H9 (cell line): ENCODE data around the gene CYP2U1. TPM values are rescaled to one million over a fixed set of nuclear protein-coding genes. Genes with fewer than 3 reads are reported as not detected.

ENCODE experiments used
- DNase-seq: peaks from one replicate; pipeline ENCODE4 v3.0.0-alpha.2; 2017
- H2AFZ ChIP-seq: one replicate; pipeline ENCODE4 v1.6.1; 2013; ENCODE audit warnings: mild to moderate bottlenecking, low read length, control low read depth, moderate library complexity
- H2AK5ac ChIP-seq: 2 replicates; pipeline ENCODE4 v1.6.1; 2013; ENCODE audit warnings: low read length, control low read depth, mixed read lengths; ENCODE audit not compliant: insufficient read length
- H2BK120ac ChIP-seq: one replicate; pipeline ENCODE4 v1.6.1; 2013; ENCODE audit warnings: low read depth, mild to moderate bottlenecking, low read length, control low read depth, inconsistent platforms; ENCODE audit not compliant: poor library complexity, severe bottlenecking
- H2BK12ac ChIP-seq: 2 replicates; pipeline ENCODE4 v1.6.1; 2013; ENCODE audit warnings: low read length, control low read depth, mixed read lengths, low read depth; ENCODE audit not compliant: insufficient read length
- H2BK15ac ChIP-seq: 2 replicates; pipeline ENCODE4 v1.6.1; 2013; ENCODE audit warnings: low read depth, low read length, control low read depth
- H2BK20ac ChIP-seq: one replicate; pipeline ENCODE4 v1.6.1; 2013; ENCODE audit warnings: low read depth, mild to moderate bottlenecking, low read length, control low read depth, inconsistent platforms; ENCODE audit not compliant: poor library complexity, severe bottlenecking
- H2BK5ac ChIP-seq: 2 replicates; pipeline ENCODE4 v1.6.1; 2013; ENCODE audit warnings: low read length, control low read depth, mixed read lengths; ENCODE audit not compliant: insufficient read length
- H3K14ac ChIP-seq: 2 replicates; pipeline ENCODE4 v1.6.1; 2013; ENCODE audit warnings: low read length, control low read depth; ENCODE audit not compliant: insufficient read depth
- H3K18ac ChIP-seq: 2 replicates; pipeline ENCODE4 v1.6.1; 2013; ENCODE audit warnings: low read depth, mild to moderate bottlenecking, mixed read lengths, low read length, control low read depth; ENCODE audit not compliant: insufficient read length
- H3K23ac ChIP-seq: 2 replicates; pipeline ENCODE4 v1.6.1; 2013; ENCODE audit warnings: low read length, control low read depth, mixed read lengths, low read depth; ENCODE audit not compliant: insufficient read length
- H3K23me2 ChIP-seq: 2 replicates; pipeline ENCODE4 v1.6.1; 2013; ENCODE audit warnings: low read depth, mild to moderate bottlenecking, mixed read lengths, low read length, control low read depth; ENCODE audit not compliant: insufficient read length, poor library complexity, severe bottlenecking
- H3K27ac ChIP-seq: 2 replicates; pipeline ENCODE4 v1.5.1; 2013; ENCODE audit warnings: low read length, control low read depth, mixed read lengths, low read depth; ENCODE audit not compliant: insufficient read length
- H3K27me3 ChIP-seq: 2 replicates; pipeline ENCODE4 v1.6.1; 2013; ENCODE audit warnings: low read length, control low read depth, inconsistent platforms; ENCODE audit not compliant: insufficient read depth
- H3K4ac ChIP-seq: 2 replicates; pipeline ENCODE4 v1.6.1; 2013; ENCODE audit warnings: low read depth, mild to moderate bottlenecking, control low read depth, inconsistent platforms, low read length, moderate library complexity
- H3K4me1 ChIP-seq: 2 replicates; pipeline ENCODE4 v1.6.1; 2013; ENCODE audit warnings: low read length, control low read depth, inconsistent platforms; ENCODE audit not compliant: insufficient read depth
- H3K4me2 ChIP-seq: 2 replicates; pipeline ENCODE4 v1.6.1; 2013; ENCODE audit warnings: low read length, control low read depth, mixed read lengths; ENCODE audit not compliant: insufficient read length, insufficient read depth
- H3K56ac ChIP-seq: 2 replicates; pipeline ENCODE4 v1.6.1; 2013; ENCODE audit warnings: low read depth, mild to moderate bottlenecking, mixed read lengths, low read length, control low read depth; ENCODE audit not compliant: insufficient read length
- H3K79me1 ChIP-seq: 2 replicates; pipeline ENCODE4 v1.6.1; 2013; ENCODE audit warnings: low read depth, mild to moderate bottlenecking, moderate library complexity, low read length, control low read depth, inconsistent platforms; ENCODE audit not compliant: insufficient read depth, poor library complexity, severe bottlenecking
- H3K79me2 ChIP-seq: 2 replicates; pipeline ENCODE4 v1.6.1; 2013; ENCODE audit warnings: low read length, control low read depth, inconsistent platforms; ENCODE audit not compliant: insufficient read depth
- H3K9ac ChIP-seq: 2 replicates; pipeline ENCODE4 v1.6.1; 2013; ENCODE audit warnings: low read length, control low read depth, mixed read lengths; ENCODE audit not compliant: insufficient read length; ENCODE audit errors: extremely low read depth
- H3K9me3 ChIP-seq: one replicate; pipeline ENCODE4 v1.6.1; 2013; ENCODE audit warnings: low read depth, low read length, inconsistent platforms; ENCODE audit not compliant: control insufficient read depth
- H3T11ph ChIP-seq: one replicate; pipeline ENCODE4 v1.6.1; 2013; ENCODE audit warnings: mild to moderate bottlenecking, low read length, control low read depth, inconsistent platforms
- H4K20me1 ChIP-seq: one replicate; pipeline ENCODE4 v1.6.1; 2013; ENCODE audit not compliant: control insufficient read depth, insufficient read length, insufficient read depth
- H4K5ac ChIP-seq: 2 replicates; pipeline ENCODE4 v1.6.1; 2013; ENCODE audit warnings: low read depth, mild to moderate bottlenecking, mixed read lengths, low read length, control low read depth; ENCODE audit not compliant: insufficient read length
- H4K8ac ChIP-seq: replicated peaks from 2 replicates; pipeline ENCODE4 v1.6.1; 2013; ENCODE audit warnings: low read length, control low read depth, mixed read lengths, low read depth; ENCODE audit not compliant: insufficient read length
- H4K91ac ChIP-seq: 2 replicates; pipeline ENCODE4 v1.6.1; 2013; ENCODE audit warnings: low read depth, mild to moderate bottlenecking, moderate library complexity, mixed read lengths, low read length, control low read depth; ENCODE audit not compliant: insufficient read length
- H3K27ac Mint-ChIP-seq, 3 experiments: 2 replicates in 2 of 3; 3 replicates in 1 of 3; pipeline ENCODE4 v1.8.0; 2020 to 2021; ENCODE audit warnings: mixed read lengths in 3 of 3, mild to moderate bottlenecking in 1 of 3, moderate library complexity in 1 of 3
- H3K27me3 Mint-ChIP-seq: 2 replicates; pipeline ENCODE4 v1.8.0; 2021; ENCODE audit warnings: low read depth, mild to moderate bottlenecking, moderate library complexity, mixed read lengths
- H3K36me3 Mint-ChIP-seq, 3 experiments: 2 replicates in 2 of 3; 3 replicates in 1 of 3; pipeline ENCODE4 v1.8.0; 2020 to 2021; ENCODE audit warnings: low read depth in 3 of 3, mixed read lengths in 3 of 3; ENCODE audit not compliant: insufficient read depth in 1 of 3
- H3K4me1 Mint-ChIP-seq, 2 experiments: 2 replicates each; pipeline ENCODE4 v1.8.0; 2020; ENCODE audit warnings: mixed read lengths in 2 of 2
- H3K4me3 Mint-ChIP-seq, 2 experiments: 2 replicates in 1 of 2; 3 replicates in 1 of 2; pipeline ENCODE4 v1.8.0; 2020 to 2021; ENCODE audit warnings: mild to moderate bottlenecking in 2 of 2, mixed read lengths in 2 of 2, moderate library complexity in 1 of 2
- H3K9me3 Mint-ChIP-seq, 2 experiments: 2 replicates in 1 of 2; 3 replicates in 1 of 2; pipeline ENCODE4 v1.8.0; 2020; ENCODE audit warnings: mild to moderate bottlenecking in 2 of 2, mixed read lengths in 2 of 2, moderate library complexity in 1 of 2
- WGBS: extraction: QIAGEN DNeasy Blood & Tissue Kit; methylation state at CpG from one replicate; pipeline ENCODE4 v1.1.7; 2013; ENCODE audit warnings: missing lambda C conversion rate, low lambda C conversion rate, mixed read lengths; ENCODE audit not compliant: insufficient read length; ENCODE audit errors: extremely low coverage; 5-methylcytosine and 5-hydroxymethylcytosine counted together
- long read RNA-seq: library from polyadenylated mRNA; unstranded; transcript quantifications from one replicate; pipeline ENCODE4 v2.0.0, GENCODE V29; 2020
- total RNA-seq: library from RNA; stranded (reverse); gene quantifications from 2 replicates; pipeline ENCODE4 v1.2.1, GENCODE V29; 2021
- TF ChIP-seq, protein P1 (sequence below): fragments of 200-600 bp; sonication (generic); conservative IDR thresholded peaks from 3 replicates; pipeline ENCODE4 v1.8.0; 2021; ENCODE audit warnings: antibody characterized with exemption, mild to moderate bottlenecking

CYP2U1 gene
- 8.9 and 9.6 TPM in 2 replicates for total RNA-seq
- long read RNA-seq, full-length matches to known transcripts, result 4 of 11 reads
- long read RNA-seq, partial matches to known transcripts, result 2 of 11 reads
- long read RNA-seq, other reads (novel, unspliced or antisense), result 5 of 11 reads

GRCh38 chr4:107930821-107931774 lies at the start of gene CYP2U1:
TSS of gene CYP2U1 (plus strand) at chr4:107931549. CDS start at chr4:107931644, 95 bp downstream.
- Histone ChIP-seq H3K27me3 (peaks cover 6% of the 10 kb centered on the region; the same call in 1 of the 2 replicates), H3K14ac (peak within 1 kb of the TSS; percentile 59), H3K9me3 (no peaks in the 10 kb centered on the region), H3K27ac (no peak within 1 kb of the TSS), H3K18ac (peak within 1 kb of the TSS; percentile 9), H3K23ac (no peak within 1 kb of the TSS), H3K9ac (no peak within 1 kb of the TSS), H4K5ac (no peak within 1 kb of the TSS), H3K79me1 (no peaks in the 10 kb centered on the region), H4K8ac (no peak within 1 kb of the TSS), H3K4ac (no peak within 1 kb of the TSS), H3K56ac (no peak within 1 kb of the TSS), H4K91ac (no peak within 1 kb of the TSS), H3T11ph (no peak within 1 kb of the TSS), H2AK5ac (no peak within 1 kb of the TSS), H2BK20ac (no peak within 1 kb of the TSS), H3K79me2 (no peaks in the 10 kb centered on the region), H3K4me1 (no peaks in the 10 kb centered on the region; the same call in 1 of the 2 replicates), H2AFZ (no peak within 1 kb of the TSS), H3K4me2 (peak within 1 kb of the TSS; percentile 67), H2BK5ac (no peak within 1 kb of the TSS), H2BK12ac (no peak within 1 kb of the TSS), H2BK120ac (no peak within 1 kb of the TSS), H3K23me2 (peaks cover 12% of the 10 kb centered on the region), H4K20me1 (peaks cover 3% of the 10 kb centered on the region), H2BK15ac (no peak within 1 kb of the TSS)
- Mint-ChIP-seq H3K4me1 (peaks cover 18% of the 10 kb centered on the region in 2 experiments), H3K4me3 (peak within 1 kb of the TSS; percentile 71 to 83), H3K27ac (peak within 1 kb of the TSS in 1 of 3 experiments; percentile 71; a peak in 2 of 7 replicates), H3K27me3 (peaks cover 34% of the 10 kb centered on the region), H3K9me3 (no peaks in the 10 kb centered on the region), H3K36me3 (peaks cover 0 to 18% (median 2%) of the 10 kb centered on the region in 3 experiments; a peak in 6 of 7 replicates)
- WGBS, result no CpG with 5 or more reads among the region's 78 CpGs
- peak; percentile 92 for DNase-seq
- TF ChIP-seq, protein P1, sequence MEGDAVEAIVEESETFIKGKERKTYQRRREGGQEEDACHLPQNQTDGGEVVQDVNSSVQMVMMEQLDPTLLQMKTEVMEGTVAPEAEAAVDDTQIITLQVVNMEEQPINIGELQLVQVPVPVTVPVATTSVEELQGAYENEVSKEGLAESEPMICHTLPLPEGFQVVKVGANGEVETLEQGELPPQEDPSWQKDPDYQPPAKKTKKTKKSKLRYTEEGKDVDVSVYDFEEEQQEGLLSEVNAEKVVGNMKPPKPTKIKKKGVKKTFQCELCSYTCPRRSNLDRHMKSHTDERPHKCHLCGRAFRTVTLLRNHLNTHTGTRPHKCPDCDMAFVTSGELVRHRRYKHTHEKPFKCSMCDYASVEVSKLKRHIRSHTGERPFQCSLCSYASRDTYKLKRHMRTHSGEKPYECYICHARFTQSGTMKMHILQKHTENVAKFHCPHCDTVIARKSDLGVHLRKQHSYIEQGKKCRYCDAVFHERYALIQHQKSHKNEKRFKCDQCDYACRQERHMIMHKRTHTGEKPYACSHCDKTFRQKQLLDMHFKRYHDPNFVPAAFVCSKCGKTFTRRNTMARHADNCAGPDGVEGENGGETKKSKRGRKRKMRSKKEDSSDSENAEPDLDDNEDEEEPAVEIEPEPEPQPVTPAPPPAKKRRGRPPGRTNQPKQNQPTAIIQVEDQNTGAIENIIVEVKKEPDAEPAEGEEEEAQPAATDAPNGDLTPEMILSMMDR, result no peak
